ENCODE measurements around the gene EXD1.
A peak's percentile ranks its signal among the peaks of the same experiment; 100 is the strongest.

Gene EXD1

GRCh38 chr15:41258750-41259471 lies 28.4 kb upstream of the EXD1 start:
- Histone ChIP-seq H3K27me3 (ENCODE audit: insufficient read depth, low read length) (no peaks in the 10 kb centered on the region), H4K20me1 (ENCODE audit: insufficient read depth, low read length) (no peaks in the 10 kb centered on the region), H3K9ac (ENCODE audit: low read length) (no peak overlapping the region), H3K4me2 (ENCODE audit: low read length) (no peak overlapping the region; the same call in 1 of the 2 replicates), H3K4me1 (ENCODE audit: insufficient read depth, low read length, severe bottlenecking) (peaks cover 31% of the 10 kb centered on the region), H3K4me3 (ENCODE audit: low read depth, low read length, poor library complexity, severe bottlenecking) (no peak overlapping the region), H3K9me2 (ENCODE audit: low read depth, low read length) (no peaks in the 10 kb centered on the region), H3K36me3 (ENCODE audit: insufficient read depth, low read length) (peaks cover 29% of the 10 kb centered on the region), H3F3A (ENCODE audit: insufficient read depth, low read length) (no peaks in the 10 kb centered on the region), H3K79me2 (ENCODE audit: insufficient read depth, low read length) (no peaks in the 10 kb centered on the region), H2AFZ (ENCODE audit: low read length) (no peak overlapping the region), H3K9me3 (ENCODE audit: low read length) (no peaks in the 10 kb centered on the region), H3K27ac (ENCODE audit: low read depth, low read length, poor library complexity, severe bottlenecking) (peak overlapping the region; percentile 50)
- no peak for TF ChIP-seq EZH2 (IDR thresholded peaks at IDR 0.05; ENCODE audit: borderline replicate concordance, low read length)
- no peak for TF ChIP-seq CTCF (IDR thresholded peaks at IDR 0.05; ENCODE audit: low read length)

- H3K9me3 ChIP-seq (ENCODE audit: low read length) = no peaks in the 10 kb centered on the region
- no peaks in the 10 kb centered on the region for H3F3A ChIP-seq (ENCODE audit: insufficient read depth, low read length)
- H3K4me2 ChIP-seq (ENCODE audit: low read length) = no peak overlapping the region
- TF ChIP-seq EZH2 (IDR thresholded peaks at IDR 0.05; ENCODE audit: borderline replicate concordance, low read length) = no peak
- TF ChIP-seq CTCF (IDR thresholded peaks at IDR 0.05; ENCODE audit: low read length) = no peak
- peaks cover 15% of the 10 kb centered on the region; the same call in 1 of the 2 replicates for H3K36me3 ChIP-seq (ENCODE audit: insufficient read depth, low read length)
- no peak overlapping the region for H3K4me3 ChIP-seq (ENCODE audit: low read depth, low read length, poor library complexity, severe bottlenecking)
- no peak overlapping the region for H3K9ac ChIP-seq (ENCODE audit: low read length)
- no peaks in the 10 kb centered on the region for H3K27me3 ChIP-seq (ENCODE audit: insufficient read depth, low read length)
- H3K79me2 ChIP-seq (ENCODE audit: insufficient read depth, low read length) = no peaks in the 10 kb centered on the region
- H3K27ac ChIP-seq (ENCODE audit: low read depth, low read length, poor library complexity, severe bottlenecking) = no peak overlapping the region
- no peaks in the 10 kb centered on the region for H3K9me2 ChIP-seq (ENCODE audit: low read depth, low read length)
- no peak overlapping the region for H2AFZ ChIP-seq (ENCODE audit: low read length)
- H4K20me1 ChIP-seq (ENCODE audit: insufficient read depth, low read length) = no peaks in the 10 kb centered on the region
- H3K4me1 ChIP-seq (ENCODE audit: insufficient read depth, low read length, severe bottlenecking) = peaks cover 35% of the 10 kb centered on the region
Observed at GRCh38 chr15:41256577-41257038, 26.1 kb upstream of the EXD1 start.

GRCh38 chr15:41256103-41256502 lies 25.5 kb upstream of the EXD1 start:
- Histone ChIP-seq H3K4me3 (ENCODE audit: low read depth, low read length, poor library complexity, severe bottlenecking) (no peak overlapping the region), H3K79me2 (ENCODE audit: insufficient read depth, low read length) (no peaks in the 10 kb centered on the region), H3K4me1 (ENCODE audit: insufficient read depth, low read length, severe bottlenecking) (peaks cover 35% of the 10 kb centered on the region), H3K9me3 (ENCODE audit: low read length) (no peaks in the 10 kb centered on the region), H3K9me2 (ENCODE audit: low read depth, low read length) (no peaks in the 10 kb centered on the region), H4K20me1 (ENCODE audit: insufficient read depth, low read length) (no peaks in the 10 kb centered on the region), H2AFZ (ENCODE audit: low read length) (no peak overlapping the region), H3K36me3 (ENCODE audit: insufficient read depth, low read length) (peaks cover 15% of the 10 kb centered on the region; the same call in 1 of the 2 replicates), H3K9ac (ENCODE audit: low read length) (no peak overlapping the region), H3K27ac (ENCODE audit: low read depth, low read length, poor library complexity, severe bottlenecking) (peak overlapping the region; percentile 12), H3K4me2 (ENCODE audit: low read length) (no peak overlapping the region), H3F3A (ENCODE audit: insufficient read depth, low read length) (no peaks in the 10 kb centered on the region), H3K27me3 (ENCODE audit: insufficient read depth, low read length) (no peaks in the 10 kb centered on the region)
- TF ChIP-seq EZH2 (IDR thresholded peaks at IDR 0.05; ENCODE audit: borderline replicate concordance, low read length) (no peak), CTCF (IDR thresholded peaks at IDR 0.05; ENCODE audit: low read length) (no peak)

Measured in OCI-LY1 (cell line).